Epithelial cell of proximal tubule (primary cell): ENCODE data around the gene GSTK1. TPM values are rescaled to one million over a fixed set of nuclear protein-coding genes. Genes with fewer than 3 reads are reported as not detected.

ENCODE experiments used
- DNase-seq: peaks from one replicate; pipeline ENCODE4 v3.0.0-alpha.2; 2011; ENCODE audit warnings: low read depth
- H3K4me3 ChIP-seq: 2 replicates; pipeline ENCODE4 v1.5.1; 2011; ENCODE audit warnings: low read depth, mild to moderate bottlenecking, low read length
- total RNA-seq: library from RNA; depleted of rRNA; stranded (reverse); fragments of >200 nt; gene quantifications from 2 replicates; pipeline ENCODE4 v1.2.3, GENCODE V29; 2015
- TF ChIP-seq, protein P1 (sequence below): conservative IDR thresholded peaks from 2 replicates; pipeline ENCODE4 v1.5.1; 2012; ENCODE audit warnings: low read depth, mild to moderate bottlenecking, low read length

GSTK1 gene
- total RNA-seq, 1 donor from 2014 or later, result 95.1 TPM

- TF ChIP-seq, protein P1, sequence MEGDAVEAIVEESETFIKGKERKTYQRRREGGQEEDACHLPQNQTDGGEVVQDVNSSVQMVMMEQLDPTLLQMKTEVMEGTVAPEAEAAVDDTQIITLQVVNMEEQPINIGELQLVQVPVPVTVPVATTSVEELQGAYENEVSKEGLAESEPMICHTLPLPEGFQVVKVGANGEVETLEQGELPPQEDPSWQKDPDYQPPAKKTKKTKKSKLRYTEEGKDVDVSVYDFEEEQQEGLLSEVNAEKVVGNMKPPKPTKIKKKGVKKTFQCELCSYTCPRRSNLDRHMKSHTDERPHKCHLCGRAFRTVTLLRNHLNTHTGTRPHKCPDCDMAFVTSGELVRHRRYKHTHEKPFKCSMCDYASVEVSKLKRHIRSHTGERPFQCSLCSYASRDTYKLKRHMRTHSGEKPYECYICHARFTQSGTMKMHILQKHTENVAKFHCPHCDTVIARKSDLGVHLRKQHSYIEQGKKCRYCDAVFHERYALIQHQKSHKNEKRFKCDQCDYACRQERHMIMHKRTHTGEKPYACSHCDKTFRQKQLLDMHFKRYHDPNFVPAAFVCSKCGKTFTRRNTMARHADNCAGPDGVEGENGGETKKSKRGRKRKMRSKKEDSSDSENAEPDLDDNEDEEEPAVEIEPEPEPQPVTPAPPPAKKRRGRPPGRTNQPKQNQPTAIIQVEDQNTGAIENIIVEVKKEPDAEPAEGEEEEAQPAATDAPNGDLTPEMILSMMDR, result no peak
- no peak for DNase-seq
- no peak overlapping the region for H3K4me3 ChIP-seq
Measured at GRCh38 chr7:143265017-143265693, 1.9 kb downstream of the GSTK1 start.

- H3K4me3 ChIP-seq, result no peak overlapping the region
- DNase-seq, result no peak
- TF ChIP-seq, protein P1, result no peak
Measured at GRCh38 chr7:143269251-143269650, 6.0 kb downstream of the GSTK1 start.

GRCh38 chr7:143271240-143271639 lies 8.0 kb downstream of the GSTK1 start:
- TF ChIP-seq, protein P1, result no peak
- no peak overlapping the region for H3K4me3 ChIP-seq
- DNase-seq, result no peak

DNA sequence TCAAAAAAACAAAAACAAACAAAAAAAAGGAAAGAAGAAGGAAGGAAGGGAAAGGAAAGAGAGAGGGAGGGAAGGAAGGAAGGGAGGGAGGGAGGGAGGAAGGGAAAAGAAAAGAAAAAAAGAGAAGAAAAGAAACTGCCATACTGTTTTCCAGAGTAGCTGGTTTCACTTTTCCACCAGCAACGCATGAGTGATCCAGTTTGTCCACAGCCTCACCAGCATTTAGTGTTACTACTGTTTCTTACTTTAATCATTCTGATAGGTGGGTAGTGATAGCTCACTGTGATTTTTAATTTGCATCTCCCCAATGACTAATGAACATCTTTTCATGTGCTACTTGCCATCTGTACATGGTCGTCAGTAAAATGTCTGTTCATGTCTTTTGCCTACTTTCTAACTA lies 9.6 kb downstream of the GSTK1 start:
- H3K4me3 ChIP-seq, result no peak overlapping the region
- no peak for DNase-seq
- TF ChIP-seq, protein P1, result no peak

GRCh38 chr7:143279186-143280098 lies 16.2 kb downstream of the GSTK1 start:
- TF ChIP-seq, protein P1, result no peak
- DNase-seq, result peak; percentile 51
- no peak overlapping the region for H3K4me3 ChIP-seq

- H3K4me3 ChIP-seq, result no peak overlapping the region
- no peak for DNase-seq
- TF ChIP-seq, protein P1, result no peak
Measured at GRCh38 chr7:143280160-143280559, 16.9 kb downstream of the GSTK1 start.
